NT2/D1 (cell line): ENCODE data around the gene ADAM30.

Source experiments
- DNase-seq: peaks from one replicate; pipeline ENCODE4 v3.0.0-alpha.2; 2011; ENCODE audit warnings: low read depth, low spot score
- H3K27me3 ChIP-seq: 2 replicates; pipeline ENCODE4 v1.6.0; 2011; ENCODE audit warnings: mild to moderate bottlenecking; ENCODE audit not compliant: insufficient read length, insufficient read depth
- H3K36me3 ChIP-seq: 2 replicates; pipeline ENCODE4 v1.6.1; 2011; ENCODE audit warnings: mild to moderate bottlenecking, low read length, mixed read lengths; ENCODE audit not compliant: insufficient read depth, insufficient read length
- H3K4me1 ChIP-seq: 2 replicates; pipeline ENCODE4 v1.5.1; 2011; ENCODE audit not compliant: insufficient read depth, insufficient read length
- H3K4me3 ChIP-seq: 2 replicates; pipeline ENCODE4 v1.5.1; 2011; ENCODE audit warnings: low read depth; ENCODE audit not compliant: insufficient read length
- H3K9ac ChIP-seq: 2 replicates; pipeline ENCODE4 v1.6.0; 2011; ENCODE audit warnings: low read depth; ENCODE audit not compliant: insufficient read length
- H3K9me3 ChIP-seq: 2 replicates; pipeline ENCODE4 v1.5.1; 2011; ENCODE audit warnings: mild to moderate bottlenecking, low read length; ENCODE audit not compliant: insufficient read depth
- SUZ12 ChIP-seq: IDR thresholded peaks from 2 replicates; pipeline ENCODE4 v1.6.1; 2011; ENCODE audit not compliant: insufficient read length, insufficient read depth; ENCODE audit errors: extremely low read depth
- YY1 ChIP-seq: IDR thresholded peaks from 2 replicates; pipeline ENCODE4 v1.6.1; 2011; ENCODE audit not compliant: insufficient read length, insufficient read depth
- ZNF274 ChIP-seq: IDR thresholded peaks from 2 replicates; pipeline ENCODE4 v1.6.1; 2011; ENCODE audit warnings: mild to moderate bottlenecking, low read depth, low read length

Gene ADAM30

GRCh38 chr1:119908661-119909060, 12.3 kb upstream of the ADAM30 start:
- no peak for DNase-seq
- TF ChIP-seq SUZ12 (no peak), YY1 (no peak), ZNF274 (no peak)
- peaks cover 5% of the 10 kb centered on the region for H3K4me1 ChIP-seq
- H3K4me3 ChIP-seq: no peak overlapping the region
- H3K9me3 ChIP-seq: peaks cover 9% of the 10 kb centered on the region
- H3K9ac ChIP-seq: no peak overlapping the region
- H3K36me3 ChIP-seq: peaks cover 12% of the 10 kb centered on the region
- no peaks in the 10 kb centered on the region for H3K27me3 ChIP-seq

GRCh38 chr1:119906927-119907652, 10.8 kb upstream of the ADAM30 start:
- no peak overlapping the region for H3K4me3 ChIP-seq
- no peak for TF ChIP-seq ZNF274
- no peak for TF ChIP-seq YY1
- TF ChIP-seq SUZ12: no peak
- DNase-seq: no peak

GRCh38 chr1:119903443-119903835, 7.1 kb upstream of the ADAM30 start:
- no peak overlapping the region for H3K9ac ChIP-seq
- H3K27me3 ChIP-seq: no peaks in the 10 kb centered on the region
- peaks cover 9% of the 10 kb centered on the region for H3K9me3 ChIP-seq
- no peak for TF ChIP-seq SUZ12
- no peak for TF ChIP-seq YY1
- no peak for TF ChIP-seq ZNF274
- no peak overlapping the region for H3K4me3 ChIP-seq
- no peak for DNase-seq
- H3K4me1 ChIP-seq: no peaks in the 10 kb centered on the region
- H3K36me3 ChIP-seq: no peaks in the 10 kb centered on the region

More at GRCh38 chr1:119906927-119907652, 10.8 kb upstream of the ADAM30 start:
- Histone ChIP-seq H3K9me3 (peaks cover 9% of the 10 kb centered on the region), H3K27me3 (no peaks in the 10 kb centered on the region), H3K4me1 (peaks cover 5% of the 10 kb centered on the region), H3K36me3 (no peaks in the 10 kb centered on the region), H3K9ac (no peak overlapping the region)

GRCh38 chr1:119902775-119903442, 6.6 kb upstream of the ADAM30 start:
- TF ChIP-seq ZNF274 (no peak), SUZ12 (no peak), YY1 (no peak)
- Histone ChIP-seq H3K4me3 (no peak overlapping the region), H3K36me3 (no peaks in the 10 kb centered on the region), H3K27me3 (no peaks in the 10 kb centered on the region), H3K4me1 (no peaks in the 10 kb centered on the region), H3K9me3 (peaks cover 9% of the 10 kb centered on the region), H3K9ac (no peak overlapping the region)
- DNase-seq: no peak

- no peak overlapping the region for H3K4me3 ChIP-seq
- TF ChIP-seq YY1: no peak
- no peak for TF ChIP-seq SUZ12
- TF ChIP-seq ZNF274: no peak
- no peaks in the 10 kb centered on the region for H3K4me1 ChIP-seq
- no peaks in the 10 kb centered on the region for H3K9me3 ChIP-seq
- H3K9ac ChIP-seq: no peak overlapping the region
- H3K36me3 ChIP-seq: no peaks in the 10 kb centered on the region
- no peaks in the 10 kb centered on the region for H3K27me3 ChIP-seq
- DNase-seq: no peak
These were observed 2.8 kb upstream of the ADAM30 start for GRCh38 chr1:119898981-119899720.

- Histone ChIP-seq H3K9ac (no peak overlapping the region), H3K4me1 (no peaks in the 10 kb centered on the region), H3K27me3 (no peaks in the 10 kb centered on the region), H3K4me3 (no peak overlapping the region), H3K36me3 (no peaks in the 10 kb centered on the region), H3K9me3 (no peaks in the 10 kb centered on the region)
- no peak for TF ChIP-seq YY1
- TF ChIP-seq ZNF274: no peak
- no peak for TF ChIP-seq SUZ12
- DNase-seq: no peak
These were observed 2.2 kb upstream of the ADAM30 start for GRCh38 chr1:119898530-119898929.

GRCh38 chr1:119895102-119895501, 1.2 kb downstream of the ADAM30 start:
- H3K4me1 ChIP-seq: no peaks in the 10 kb centered on the region
- no peak for DNase-seq
- H3K9ac ChIP-seq: no peak overlapping the region
- H3K27me3 ChIP-seq: no peaks in the 10 kb centered on the region
- TF ChIP-seq ZNF274: no peak
- no peak for TF ChIP-seq YY1
- TF ChIP-seq SUZ12: no peak
- H3K36me3 ChIP-seq: no peaks in the 10 kb centered on the region
- H3K9me3 ChIP-seq: no peaks in the 10 kb centered on the region
- no peak overlapping the region for H3K4me3 ChIP-seq
